GM08714 (cell line): Measurements from ENCODE around the gene ASPSCR1.

ENCODE experiments used
- H3K4me3 ChIP-seq: fragments of 200-500 bp; sonication (Bioruptor generic); 2 replicates; pipeline ENCODE4 v1.5.1; 2014; ENCODE audit warnings: mild to moderate bottlenecking, low read length, inconsistent platforms
- ZNF274 ChIP-seq: IDR thresholded peaks from 2 replicates; pipeline ENCODE4 v1.6.1; 2012; ENCODE audit warnings: mild to moderate bottlenecking, low read depth, low read length

The ASPSCR1 gene

DNA sequence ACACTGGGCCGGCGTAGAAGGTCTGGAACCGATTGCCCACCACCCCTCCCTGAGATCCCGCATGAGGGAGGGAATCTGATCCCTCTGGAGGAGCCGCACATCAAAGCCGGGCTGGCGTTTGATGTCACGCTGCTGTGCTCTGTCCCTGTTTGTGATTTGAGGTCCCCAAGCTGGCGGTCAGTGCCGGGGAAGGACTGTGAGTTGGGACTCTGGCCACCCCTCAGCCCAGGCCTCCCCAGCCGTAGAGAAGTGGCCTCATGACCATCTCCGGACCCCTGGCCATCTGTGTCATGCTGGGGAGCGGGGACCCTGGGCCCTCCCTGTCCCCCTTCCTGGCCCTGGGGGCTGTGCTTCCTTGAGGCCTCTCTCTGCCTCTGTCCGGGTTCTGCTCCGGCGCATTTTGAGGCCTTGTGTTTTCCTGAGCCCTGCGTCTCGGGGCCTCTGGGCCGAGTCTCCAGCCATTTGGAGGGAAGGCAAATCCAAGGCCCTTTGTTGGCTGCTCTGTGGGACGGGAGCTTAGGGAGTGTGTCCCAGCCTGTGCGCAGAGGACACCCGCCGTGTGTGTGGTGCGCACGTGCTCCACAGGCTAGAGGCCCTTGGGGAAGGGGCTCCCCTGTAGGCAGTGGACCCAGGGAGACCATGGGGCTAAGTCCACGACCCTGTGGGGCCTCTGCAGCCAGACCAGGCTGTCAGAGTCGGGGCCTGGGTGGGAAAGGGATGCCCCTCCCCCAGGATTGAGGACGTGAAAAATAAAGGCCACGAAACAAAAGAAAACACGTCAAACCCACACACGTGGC, 15.1 kb downstream of the ASPSCR1 start:
- H3K4me3 ChIP-seq, result no peak overlapping the region
- TF ChIP-seq ZNF274, result no peak

DNA sequence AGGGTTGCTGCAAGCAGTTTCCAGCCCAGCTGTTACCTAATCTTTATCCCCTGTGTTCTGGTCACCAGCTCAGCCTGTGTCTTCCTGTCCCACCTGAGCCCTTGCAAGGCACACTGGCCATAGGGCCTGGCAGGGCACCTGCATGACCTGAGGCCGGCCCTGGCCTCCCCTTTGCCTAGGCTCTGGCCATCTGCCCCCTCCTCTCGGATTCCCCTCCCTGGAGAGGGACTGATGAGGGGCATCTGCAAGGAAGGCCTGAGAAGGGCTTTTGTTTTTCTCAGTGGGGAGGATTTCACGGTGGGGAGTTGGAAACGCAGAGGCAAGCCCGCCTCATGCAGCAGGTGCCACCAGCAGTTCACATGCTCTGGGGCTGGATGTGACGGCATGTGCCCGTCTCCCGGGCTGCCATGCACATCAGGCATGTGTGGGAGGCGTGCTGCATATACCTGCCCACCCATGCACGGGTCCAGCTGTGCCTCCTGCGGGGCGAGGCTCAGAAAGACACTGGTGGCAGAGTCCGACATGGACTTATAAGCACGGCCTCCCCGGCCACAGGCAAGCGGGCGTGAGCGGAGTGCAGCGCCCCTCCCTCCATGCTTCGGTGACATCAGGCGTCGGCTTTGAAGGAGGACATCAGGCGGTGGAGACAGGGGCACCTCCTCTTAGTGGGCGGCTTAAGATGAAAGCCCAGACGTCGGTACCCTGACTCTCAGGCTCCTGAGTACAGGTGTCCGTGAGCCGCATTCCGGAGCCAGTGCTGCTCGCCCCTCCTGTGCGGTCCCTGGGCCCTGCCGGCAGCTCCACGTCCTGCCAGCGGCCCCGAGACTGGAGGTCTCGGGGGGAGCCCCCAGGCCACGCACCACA, 16.5 kb downstream of the ASPSCR1 start:
- TF ChIP-seq ZNF274, result no peak
- no peak overlapping the region for H3K4me3 ChIP-seq

DNA sequence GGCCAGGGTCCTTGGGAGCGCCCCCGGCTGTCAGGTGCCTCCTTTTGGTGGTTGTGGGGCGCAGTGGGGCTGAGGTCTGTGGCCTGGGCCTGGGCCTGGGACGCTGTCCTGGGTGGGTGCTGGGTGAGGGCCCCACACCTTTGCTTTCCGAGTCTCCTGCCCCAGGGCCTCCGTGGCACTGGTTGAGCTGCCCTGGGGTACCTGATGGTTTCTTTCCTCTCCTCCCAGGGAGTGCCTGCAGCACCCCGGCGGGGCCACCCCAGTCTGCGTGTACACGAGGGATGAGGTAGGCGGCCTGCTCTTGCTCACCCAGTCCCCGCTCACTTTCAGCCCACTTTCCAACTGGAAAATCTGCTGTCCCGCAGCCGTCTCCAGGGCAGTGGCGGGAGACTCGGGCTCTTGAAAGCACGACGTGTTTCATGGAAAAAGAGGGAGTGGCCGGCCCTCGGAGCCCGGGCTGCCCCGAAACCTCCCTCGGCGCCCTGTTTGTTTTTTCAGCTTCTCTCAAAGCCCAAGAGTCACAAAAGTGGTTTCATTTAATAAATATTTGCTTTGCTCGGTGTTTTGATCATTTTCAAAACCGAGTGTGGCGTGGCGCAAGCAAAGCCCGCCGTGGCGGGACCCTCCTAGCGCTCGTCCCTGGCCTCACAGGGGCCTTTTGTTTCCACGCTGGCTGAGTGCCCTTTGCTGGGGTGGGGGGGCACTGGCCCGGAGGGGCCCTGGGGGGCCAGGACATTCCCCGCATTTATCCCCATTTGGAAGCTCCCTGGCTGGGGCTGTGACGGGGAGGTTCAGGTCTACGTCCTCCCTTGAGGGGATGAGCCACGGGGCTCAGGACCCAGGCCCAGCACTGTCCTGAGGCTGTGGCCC, 17.4 kb downstream of the ASPSCR1 start:
- H3K4me3 ChIP-seq, result no peak overlapping the region
- TF ChIP-seq ZNF274, result no peak

DNA sequence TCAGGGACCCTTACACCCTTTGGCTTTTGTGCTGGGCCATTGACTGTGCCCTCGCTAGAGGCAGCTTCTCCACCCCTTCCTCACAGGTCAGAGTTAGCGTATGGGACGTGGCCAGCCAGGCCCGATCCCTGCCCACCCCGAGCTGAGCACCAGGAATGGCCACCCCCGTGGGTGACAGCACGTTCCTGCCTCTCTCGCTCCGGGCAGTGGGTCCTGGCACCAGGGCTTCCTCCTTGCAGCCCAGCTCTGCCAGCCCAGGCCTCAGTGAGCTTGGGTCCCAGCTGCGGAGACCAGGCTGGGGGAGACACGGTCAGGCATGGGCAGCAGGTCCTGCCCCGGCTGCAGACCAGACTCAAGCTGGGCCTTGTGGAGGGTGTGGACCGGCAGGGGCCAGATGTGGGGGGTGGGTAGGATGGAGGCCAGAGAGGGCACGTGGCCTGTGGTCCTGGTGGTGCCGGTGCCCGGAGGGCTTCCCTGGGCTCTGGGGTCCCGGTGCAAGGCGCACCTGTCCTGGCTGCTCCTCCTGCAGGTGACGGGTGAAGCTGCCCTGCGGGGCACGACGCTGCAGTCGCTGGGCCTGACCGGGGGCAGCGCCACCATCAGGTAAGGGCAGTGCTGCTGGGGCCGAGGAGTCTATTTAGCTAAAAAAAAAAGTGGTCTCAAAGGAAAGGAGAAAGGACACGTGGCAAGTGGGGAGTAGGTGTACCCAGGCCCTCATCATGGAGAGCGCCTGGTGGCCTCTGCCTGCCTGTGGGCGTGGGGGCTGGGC, 18.2 kb downstream of the ASPSCR1 start:
- no peak for TF ChIP-seq ZNF274
- no peak overlapping the region for H3K4me3 ChIP-seq

DNA sequence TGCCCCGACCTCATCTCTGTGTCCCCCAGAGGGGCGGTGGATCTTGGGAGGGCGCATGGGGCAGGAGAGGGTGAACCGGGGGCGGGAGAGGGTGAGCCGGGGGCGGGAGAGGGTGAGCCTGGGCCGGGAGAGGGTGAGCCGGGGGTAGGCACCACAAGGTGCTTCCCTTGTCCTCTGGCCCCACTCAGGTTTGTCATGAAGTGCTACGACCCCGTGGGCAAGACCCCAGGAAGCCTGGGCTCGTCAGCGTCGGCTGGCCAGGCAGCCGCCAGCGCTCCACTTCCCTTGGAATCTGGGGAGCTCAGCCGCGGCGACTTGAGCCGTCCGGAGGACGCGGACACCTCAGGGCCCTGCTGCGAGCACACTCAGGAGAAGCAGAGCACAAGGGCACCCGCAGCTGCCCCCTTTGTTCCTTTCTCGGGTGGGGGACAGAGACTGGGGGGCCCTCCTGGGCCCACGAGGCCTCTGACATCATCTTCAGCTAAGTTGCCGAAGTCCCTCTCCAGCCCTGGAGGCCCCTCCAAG, 18.9 kb downstream of the ASPSCR1 start:
- TF ChIP-seq ZNF274, result no peak
- no peak overlapping the region for H3K4me3 ChIP-seq

DNA sequence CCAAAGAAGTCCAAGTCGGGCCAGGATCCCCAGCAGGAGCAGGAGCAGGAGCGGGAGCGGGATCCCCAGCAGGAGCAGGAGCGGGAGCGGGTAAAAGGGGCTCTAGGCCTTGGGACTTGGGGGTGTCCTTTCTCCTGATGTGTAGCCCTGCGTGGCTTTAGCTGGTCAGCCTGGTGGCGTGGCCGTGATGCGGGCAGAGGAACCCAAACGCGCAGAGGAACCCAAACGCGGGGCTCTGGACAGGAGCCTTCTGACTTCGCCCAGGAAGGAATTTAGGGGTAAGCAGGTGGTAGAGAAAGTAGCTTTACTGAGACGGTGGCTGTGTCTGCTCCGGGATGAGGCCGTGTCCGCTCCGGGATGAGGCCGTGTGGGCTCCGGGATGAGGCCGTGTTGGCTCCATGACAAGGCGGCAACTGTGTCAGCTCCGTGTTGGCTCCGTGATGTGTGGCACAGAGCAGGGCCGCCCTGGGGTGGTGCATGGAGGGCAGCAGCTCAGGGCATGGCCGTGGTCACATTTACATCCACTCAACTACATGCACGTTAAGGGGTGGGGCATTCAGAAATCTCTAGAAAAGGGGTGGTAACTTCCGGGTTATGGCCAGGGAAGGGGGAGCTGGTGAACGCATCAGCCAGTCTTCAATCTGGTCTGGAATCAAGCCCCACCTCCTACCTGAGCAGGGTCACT, 19.5 kb downstream of the ASPSCR1 start:
- no peak for TF ChIP-seq ZNF274

DNA sequence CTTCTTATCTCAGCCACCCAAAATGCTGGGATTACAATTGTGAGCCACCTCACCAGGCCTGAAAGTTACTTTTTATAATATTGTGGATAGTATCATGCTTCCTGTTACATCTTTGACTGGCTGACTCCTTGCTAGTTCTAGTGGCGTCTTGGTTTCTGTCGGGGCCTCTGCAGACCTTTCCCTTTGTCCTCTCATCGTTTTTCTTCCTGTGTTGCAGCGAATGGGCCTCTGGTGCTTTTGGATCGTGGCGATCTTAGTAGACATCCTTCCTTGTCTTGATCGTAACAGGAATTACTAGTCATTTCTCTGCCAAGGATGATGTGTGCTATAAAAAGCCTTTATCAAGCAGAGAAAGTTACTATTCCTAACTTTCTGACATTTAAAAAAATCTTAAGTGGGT, 20.8 kb downstream of the ASPSCR1 start:
- H3K4me3 ChIP-seq, result no peak overlapping the region
- TF ChIP-seq ZNF274, result no peak

More for the DNA sequence above, 19.5 kb downstream of the ASPSCR1 start:
- H3K4me3 ChIP-seq, result no peak overlapping the region

DNA sequence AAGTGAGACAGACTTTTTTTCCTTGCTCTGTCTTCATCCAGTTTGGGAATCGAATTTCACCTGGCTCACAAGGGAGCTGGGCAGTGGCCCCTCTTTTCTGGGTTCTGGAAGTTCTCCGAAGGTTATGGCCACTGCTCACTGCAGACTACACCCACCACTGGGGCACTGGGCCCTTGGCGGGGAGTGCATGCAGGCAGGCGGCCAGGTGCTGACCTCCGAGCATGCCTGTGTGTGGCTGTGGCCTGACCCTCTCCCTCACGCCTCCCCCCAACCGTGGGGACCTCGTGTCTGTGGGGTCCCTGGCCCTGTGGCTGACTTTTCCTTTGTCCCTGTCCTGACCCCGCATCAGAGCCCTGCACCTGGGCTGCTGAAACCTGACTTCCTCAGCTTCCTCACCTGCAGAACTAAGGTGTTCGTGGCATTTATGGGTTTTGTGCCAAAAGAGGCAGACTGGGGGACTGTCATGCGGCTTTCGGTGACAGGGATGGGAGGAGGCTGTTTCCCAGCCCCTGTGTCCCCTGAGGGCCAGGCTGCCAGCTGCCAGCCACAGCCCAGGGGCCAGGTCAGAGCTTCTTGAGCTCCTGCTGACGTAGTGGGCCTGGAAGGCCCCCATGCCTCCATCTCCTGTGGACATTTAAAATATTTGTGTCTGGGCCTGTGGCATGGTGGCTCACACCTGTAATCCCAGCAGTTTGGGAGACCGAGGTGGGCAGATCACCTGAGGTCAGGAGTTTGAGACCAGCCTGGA, 21.4 kb downstream of the ASPSCR1 start:
- no peak for TF ChIP-seq ZNF274
- H3K4me3 ChIP-seq, result no peak overlapping the region

DNA sequence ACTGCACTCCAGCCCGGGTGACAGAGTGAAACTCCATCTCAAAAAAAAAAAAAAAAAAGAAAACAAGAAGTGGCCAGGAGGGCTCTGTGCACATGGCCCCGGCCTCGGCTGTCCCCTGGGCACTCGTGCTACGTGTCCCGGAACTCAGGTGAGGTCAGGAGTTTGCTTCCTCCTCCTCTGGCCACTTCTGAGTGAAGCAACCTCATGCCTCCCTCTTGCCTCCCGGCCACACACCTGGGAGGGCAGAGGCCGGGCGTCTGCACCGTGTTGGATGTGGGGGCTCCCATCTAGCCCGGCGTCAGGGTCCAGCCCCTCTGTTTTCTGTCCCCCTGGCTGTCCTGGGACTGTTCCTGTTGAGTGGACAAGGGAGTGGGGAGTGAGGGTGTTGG, 22.2 kb downstream of the ASPSCR1 start:
- no peak for TF ChIP-seq ZNF274
- H3K4me3 ChIP-seq, result no peak overlapping the region

DNA sequence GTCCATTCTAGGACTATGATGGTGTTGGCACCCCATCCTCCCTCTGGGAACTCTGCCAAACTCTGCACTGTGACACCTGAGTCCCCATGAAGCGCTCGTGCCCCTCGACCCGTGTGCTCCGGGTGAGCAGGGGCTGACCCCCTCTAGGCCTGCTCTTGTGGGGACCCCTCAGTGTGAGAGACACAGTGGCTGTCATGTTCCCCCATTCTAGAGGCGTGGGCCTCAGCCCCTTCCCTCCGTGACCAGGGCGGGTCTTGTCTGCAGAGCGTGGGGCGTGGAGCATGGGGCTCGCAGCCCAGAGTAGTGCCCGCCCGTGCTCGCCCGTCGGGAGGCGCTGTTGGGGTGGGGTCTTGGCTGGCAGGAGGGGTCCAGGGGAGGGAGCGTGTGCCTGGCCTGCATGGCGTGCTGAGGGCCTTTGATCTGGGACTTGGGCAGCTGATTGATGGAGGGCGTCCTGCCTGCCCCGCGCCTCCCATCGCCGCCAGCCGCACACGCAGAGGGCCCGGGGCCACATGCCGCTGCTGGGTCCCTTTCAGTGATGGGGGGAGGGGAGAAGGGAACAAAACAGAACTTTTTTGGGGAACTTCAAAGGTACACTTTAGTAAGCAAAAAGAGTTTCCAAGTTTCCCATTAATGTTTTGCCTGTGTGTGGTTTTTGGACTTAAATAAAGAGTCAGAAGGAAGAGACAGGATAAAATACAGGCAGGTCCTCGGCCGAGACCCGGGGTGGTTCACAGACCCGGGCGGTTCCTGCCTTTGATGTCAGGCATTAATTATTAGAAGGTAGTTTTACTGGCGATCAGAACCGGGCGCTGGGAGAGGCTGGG, 22.8 kb downstream of the ASPSCR1 start:
- TF ChIP-seq ZNF274, result no peak
- H3K4me3 ChIP-seq, result no peak overlapping the region

DNA sequence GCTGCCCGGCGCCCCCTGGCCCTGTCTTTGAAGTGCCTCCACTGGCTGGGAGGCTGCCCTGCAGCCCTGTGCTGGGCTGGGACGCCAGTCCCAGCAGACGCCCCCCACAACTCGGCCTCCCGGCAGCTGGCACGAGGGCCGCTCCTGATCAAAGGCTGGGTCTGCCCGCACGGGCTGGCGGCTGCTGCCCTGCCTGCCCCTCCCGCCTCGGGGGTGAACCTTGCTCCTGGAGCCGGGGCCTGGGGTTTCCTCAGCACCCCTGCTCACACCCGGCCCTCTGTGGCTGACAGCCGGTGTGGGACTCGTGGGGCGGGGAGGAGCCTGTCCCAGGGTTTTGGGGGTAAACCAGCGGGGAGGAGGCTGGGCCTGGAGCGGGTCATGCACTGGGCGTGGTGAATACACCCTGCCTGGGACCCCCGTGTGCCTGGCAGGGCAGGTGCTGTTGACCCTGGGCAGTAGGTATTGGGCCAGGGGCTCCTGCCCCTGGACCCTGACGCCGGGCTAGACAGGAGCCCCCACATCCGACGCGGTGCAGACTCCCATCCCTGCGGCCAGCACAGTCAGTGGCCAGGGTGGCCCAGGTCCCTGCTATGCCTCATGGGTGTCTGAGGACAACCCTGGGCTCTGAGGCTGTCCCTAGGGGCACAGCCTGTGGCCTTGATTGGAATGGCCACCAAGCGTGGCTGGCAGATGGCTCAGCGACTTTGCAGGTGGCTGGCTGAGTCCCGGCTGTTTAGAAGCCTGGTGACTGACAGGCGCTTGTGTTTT, 23.6 kb downstream of the ASPSCR1 start:
- H3K4me3 ChIP-seq, result no peak overlapping the region
- no peak for TF ChIP-seq ZNF274
